ENCODE results near the gene RANBP3.
"Not testable (repeated sequence)": the region's sequence is repeated elsewhere in the genome, so short reads cannot be mapped to it uniquely, and the experiment has no call there.

RANBP3 gene, protein sequence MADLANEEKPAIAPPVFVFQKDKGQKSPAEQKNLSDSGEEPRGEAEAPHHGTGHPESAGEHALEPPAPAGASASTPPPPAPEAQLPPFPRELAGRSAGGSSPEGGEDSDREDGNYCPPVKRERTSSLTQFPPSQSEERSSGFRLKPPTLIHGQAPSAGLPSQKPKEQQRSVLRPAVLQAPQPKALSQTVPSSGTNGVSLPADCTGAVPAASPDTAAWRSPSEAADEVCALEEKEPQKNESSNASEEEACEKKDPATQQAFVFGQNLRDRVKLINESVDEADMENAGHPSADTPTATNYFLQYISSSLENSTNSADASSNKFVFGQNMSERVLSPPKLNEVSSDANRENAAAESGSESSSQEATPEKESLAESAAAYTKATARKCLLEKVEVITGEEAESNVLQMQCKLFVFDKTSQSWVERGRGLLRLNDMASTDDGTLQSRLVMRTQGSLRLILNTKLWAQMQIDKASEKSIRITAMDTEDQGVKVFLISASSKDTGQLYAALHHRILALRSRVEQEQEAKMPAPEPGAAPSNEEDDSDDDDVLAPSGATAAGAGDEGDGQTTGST

DNA sequence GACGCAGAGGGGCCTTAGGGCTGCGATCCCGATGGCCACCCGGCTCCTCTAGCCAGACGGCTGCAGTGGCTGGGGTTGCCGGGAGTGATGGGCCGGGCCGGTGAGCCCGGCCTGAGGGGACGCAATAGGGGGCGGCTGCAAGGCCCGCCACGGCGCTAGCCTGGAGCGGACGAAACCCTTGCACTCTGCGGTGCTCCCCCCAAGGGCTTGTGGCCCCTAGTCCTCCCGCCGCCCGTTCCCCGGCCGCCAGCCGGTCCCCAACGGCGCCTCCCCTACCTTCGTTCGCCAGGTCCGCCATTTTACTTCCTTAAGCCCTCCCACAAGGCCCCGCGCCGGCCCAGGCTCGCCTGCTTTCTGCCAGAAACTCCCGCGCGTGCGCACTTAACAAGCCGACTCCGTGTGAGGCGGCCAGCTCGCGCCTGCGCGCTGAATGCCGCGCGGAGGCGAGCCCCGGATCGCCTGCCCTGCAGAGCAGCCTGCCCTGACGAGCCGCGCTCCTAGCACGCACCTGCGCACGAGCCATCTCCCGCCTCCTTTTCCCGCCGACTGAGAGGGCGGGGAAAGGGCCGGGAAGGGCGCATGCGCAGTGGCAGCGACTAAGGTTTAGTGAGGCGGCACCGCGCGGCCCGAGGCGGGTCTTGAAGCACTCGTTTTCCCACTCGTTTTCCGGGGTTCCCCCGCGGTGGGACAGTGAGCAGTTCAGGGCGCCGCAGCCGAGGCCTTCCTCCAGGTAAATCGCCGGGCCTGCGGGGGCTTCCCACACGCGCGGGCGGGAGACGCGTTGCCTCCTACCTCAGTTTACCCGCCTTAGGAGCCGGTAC lies at the start of gene RANBP3:
TSS of gene RANBP3 (minus strand) at position 356 of the 821 bp plus-strand sequence. CDS start at position 298, 58 bp downstream.
- FAIRE-seq, result peak; percentile 93
- DNase-seq (ENCODE audit: insufficient read length, low spot score), result peak; percentile 96

- no peak for DNase-seq (ENCODE audit: insufficient read length, low spot score)
- FAIRE-seq, result no peak
Measured at GRCh38 chr19:6026390-6027227, 48.7 kb upstream of the RANBP3 start.

DNA sequence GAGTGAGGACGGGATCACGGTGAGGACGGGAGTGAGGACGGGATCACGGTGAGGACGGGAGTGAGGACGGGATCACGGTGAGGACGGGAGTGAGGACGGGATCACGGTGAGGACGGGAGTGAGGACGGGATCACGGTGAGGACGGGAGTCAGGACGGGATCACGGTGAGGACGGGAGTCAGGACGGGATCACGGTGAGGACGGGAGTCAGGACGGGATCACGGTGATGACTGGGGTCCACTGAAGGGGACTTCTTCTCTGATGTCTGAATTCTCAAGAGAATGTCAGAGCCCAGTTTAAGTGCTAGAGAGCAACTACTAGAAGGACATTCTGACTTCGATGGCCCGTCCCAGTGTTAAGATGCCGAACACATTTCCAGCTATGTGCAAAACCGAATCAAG lies 46.8 kb upstream of the RANBP3 start:
- not testable (repeated sequence) for FAIRE-seq; DNase-seq (ENCODE audit: insufficient read length, low spot score)

DNA sequence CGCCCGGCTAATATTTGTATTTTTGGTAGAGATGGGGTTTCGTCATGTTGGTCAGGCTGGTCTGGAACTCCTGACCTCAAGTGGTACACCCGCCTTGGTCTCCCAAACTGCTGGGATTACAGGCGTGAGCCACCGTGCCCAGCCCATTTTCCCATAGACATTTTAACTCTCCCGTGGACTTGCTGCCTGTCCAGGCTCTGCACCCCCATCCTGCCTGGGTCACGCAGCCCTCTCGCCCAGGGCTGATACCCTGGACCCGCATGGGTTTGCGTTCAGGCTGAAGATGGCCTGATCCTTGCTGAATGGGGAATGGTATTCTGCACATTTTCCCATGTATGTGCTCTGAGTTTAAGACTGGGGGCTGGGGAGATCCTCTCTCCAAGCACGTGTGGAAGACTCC lies 46.0 kb upstream of the RANBP3 start:
- no peak for DNase-seq (ENCODE audit: insufficient read length, low spot score)
- FAIRE-seq, result no peak

- FAIRE-seq (no peak), DNase-seq (ENCODE audit: insufficient read length, low spot score) (no peak)
Measured at GRCh38 chr19:6023085-6023682, 45.2 kb upstream of the RANBP3 start.

GRCh38 chr19:6022570-6023064 lies 44.7 kb upstream of the RANBP3 start:
- FAIRE-seq, result no peak
- DNase-seq (ENCODE audit: insufficient read length, low spot score), result no peak

- peak; percentile 75 for DNase-seq (ENCODE audit: insufficient read length, low spot score)
- FAIRE-seq, result peak; percentile 87
Measured at GRCh38 chr19:6021878-6022569, 44.1 kb upstream of the RANBP3 start.

DNA sequence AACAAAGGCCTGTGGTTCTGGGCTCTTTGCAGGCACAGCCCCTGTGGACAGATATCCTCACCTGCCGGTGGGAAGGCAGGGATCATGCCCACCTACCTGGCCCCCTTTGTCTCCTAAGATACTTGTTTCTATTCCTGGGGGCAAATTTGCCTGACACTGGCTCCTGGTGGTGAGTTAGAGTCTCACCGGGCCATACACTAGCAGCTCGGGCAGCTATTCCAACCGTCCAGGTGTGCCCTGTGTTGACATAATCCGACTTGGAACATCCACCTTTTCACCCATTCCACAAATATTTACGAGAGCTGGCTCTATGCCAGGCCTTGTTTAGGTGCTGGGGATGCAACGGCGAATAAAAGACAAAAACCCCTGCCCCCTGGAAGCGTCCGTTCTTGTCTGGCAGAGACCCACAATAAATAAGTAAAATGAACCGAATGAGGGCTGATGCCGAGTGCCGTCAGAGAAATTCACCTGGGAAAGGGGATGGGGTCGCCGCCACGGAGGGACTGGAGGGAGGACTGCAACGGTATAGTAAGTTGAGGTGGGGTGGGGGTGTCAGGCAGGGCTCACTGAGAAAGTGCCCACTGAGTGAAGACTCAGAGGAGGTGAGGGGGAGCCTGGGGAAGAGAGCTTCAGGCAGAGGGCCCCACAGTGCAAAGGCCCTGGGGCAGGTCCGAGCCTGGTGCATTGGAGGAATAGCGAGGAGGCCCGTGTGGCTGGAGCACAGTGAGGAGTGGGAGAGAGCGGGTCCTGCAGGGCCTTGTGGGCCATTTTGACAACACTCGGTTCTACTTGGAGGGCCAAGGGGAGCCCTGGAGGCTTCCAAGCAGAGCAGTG lies 43.2 kb upstream of the RANBP3 start:
- DNase-seq (ENCODE audit: insufficient read length, low spot score) (no peak), FAIRE-seq (no peak)

GRCh38 chr19:6020166-6020882 lies 42.4 kb upstream of the RANBP3 start:
- DNase-seq (ENCODE audit: insufficient read length, low spot score), result no peak
- FAIRE-seq, result no peak

GRCh38 chr19:6018786-6019185 lies 40.8 kb upstream of the RANBP3 start:
- FAIRE-seq, result no peak
- no peak for DNase-seq (ENCODE audit: insufficient read length, low spot score)

- FAIRE-seq (no peak), DNase-seq (ENCODE audit: insufficient read length, low spot score) (no peak)
Measured at GRCh38 chr19:6017576-6017975, 39.6 kb upstream of the RANBP3 start.

DNA sequence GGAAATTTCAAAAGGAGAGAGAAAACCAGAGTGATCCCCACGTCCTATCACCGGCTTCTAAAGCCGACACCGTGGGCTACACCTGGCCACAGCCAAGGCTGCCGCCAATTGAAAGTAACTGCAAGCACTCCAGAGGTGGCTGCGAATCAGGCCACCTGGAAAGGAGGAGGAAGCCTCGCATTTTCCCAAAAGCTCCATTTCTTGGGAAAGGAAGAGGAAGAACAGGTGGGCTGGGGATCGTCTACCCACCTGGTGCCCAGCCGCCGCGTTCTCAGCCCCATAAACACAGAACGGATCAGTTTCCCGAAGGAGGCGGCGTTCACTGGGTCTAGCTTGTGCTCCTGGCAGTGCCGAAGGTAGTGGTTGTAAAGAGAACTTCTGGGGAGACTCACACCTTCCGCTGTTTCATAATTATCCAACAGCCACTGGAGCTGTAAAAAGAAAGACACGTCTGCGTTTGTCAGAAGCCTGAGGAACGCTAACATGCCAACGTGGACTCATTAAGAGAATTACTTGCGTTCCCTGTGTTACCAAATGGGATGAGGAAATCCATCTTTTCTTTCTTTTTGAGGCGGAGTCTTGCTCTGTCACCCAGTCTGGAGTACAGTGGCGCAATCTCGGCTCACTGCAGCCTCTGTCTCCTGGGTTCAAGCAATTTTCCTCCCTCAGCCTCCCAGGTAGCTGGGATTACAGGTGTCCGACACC lies 38.1 kb upstream of the RANBP3 start:
- no peak for FAIRE-seq

DNA sequence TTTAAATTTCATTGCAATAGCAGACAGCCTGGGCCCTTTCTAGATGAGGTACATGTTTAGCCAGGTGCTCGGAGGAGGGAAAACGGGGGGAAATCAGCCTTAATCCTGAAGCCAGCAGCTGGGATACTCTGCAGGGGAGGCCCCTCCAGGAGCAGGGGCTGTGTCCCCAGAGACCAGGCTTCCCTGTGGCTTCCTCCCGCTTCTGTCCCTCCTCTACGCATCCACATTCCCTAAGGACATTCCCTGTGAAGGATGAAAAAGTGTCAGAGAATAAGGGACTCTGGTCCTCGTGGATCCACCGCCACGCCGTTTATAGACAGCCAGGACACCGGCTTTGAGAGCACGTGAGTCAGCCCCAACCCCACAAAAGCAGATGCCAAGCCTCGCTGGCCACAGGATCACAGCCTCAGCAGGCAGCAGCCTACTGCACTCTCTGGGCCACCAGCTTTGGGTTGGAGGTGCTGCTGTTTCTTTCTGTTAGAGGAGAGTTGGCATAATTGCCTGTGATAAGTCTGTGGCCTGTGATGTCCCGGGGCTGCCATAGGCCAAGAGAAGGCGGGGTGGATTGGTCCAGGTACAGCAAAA lies 36.7 kb upstream of the RANBP3 start:
- FAIRE-seq (no peak), DNase-seq (ENCODE audit: insufficient read length, low spot score) (no peak)

More for the DNA sequence above, 38.1 kb upstream of the RANBP3 start:
- DNase-seq (ENCODE audit: insufficient read length, low spot score), result no peak

- DNase-seq (ENCODE audit: insufficient read length, low spot score), result no peak
- FAIRE-seq, result no peak
Measured at GRCh38 chr19:6012426-6013170, 34.7 kb upstream of the RANBP3 start.

DNA sequence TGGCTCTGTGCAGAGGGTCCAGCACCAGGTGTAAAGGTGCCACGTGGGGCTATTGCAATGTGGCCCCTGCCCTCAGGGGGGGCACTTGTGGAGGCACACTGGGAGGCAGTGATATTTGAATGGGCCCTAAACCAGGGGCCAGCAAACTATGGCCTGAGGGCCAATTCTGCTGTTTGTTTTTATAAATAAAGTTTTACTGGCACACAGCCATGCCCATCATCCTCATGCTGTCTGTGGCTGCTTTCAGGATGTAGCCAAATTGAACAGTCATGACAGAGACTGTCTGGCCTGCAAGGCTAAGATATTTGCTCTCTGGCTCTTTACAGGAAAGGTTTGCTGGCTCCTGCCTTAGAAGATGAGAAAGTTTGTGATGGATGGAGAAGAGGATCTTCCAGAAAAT lies 33.9 kb upstream of the RANBP3 start:
- no peak for DNase-seq (ENCODE audit: insufficient read length, low spot score)
- FAIRE-seq, result no peak

DNA sequence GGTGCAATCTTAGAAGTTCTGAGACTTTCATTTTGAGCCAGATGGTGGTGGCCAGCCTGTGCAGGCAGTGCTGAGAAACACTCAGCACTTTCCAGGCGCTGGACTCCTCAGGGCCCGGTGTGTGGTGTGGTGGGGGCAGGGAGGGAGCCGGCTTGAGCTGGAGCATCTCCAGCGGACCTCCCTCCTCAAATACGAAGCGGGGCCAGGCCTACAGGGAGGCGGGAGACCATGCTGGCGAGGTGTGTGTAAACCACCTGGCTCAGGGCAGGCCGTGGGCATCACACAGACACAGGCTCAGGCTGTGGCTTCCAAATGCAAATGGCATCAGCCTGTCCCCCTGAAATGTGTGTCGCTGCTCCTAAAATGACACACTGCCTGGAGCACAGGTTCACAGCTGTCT lies 33.3 kb upstream of the RANBP3 start:
- FAIRE-seq, result no peak
- no peak for DNase-seq (ENCODE audit: insufficient read length, low spot score)

All from GM19239 (cell line).